Stimulated activated CD4-positive, alpha-beta T cell treated with anti-CD3 and anti-CD28 coated beads, Interleukin-2, amount 100 ng/mL, for 48 hours (primary cell): ENCODE results near the gene HLA-DOA.

Experiments
- DNase-seq, 2 donors: peaks; one replicate each; pipeline ENCODE4 v3.0.0-alpha.2; 2020

The HLA-DOA gene

DNA sequence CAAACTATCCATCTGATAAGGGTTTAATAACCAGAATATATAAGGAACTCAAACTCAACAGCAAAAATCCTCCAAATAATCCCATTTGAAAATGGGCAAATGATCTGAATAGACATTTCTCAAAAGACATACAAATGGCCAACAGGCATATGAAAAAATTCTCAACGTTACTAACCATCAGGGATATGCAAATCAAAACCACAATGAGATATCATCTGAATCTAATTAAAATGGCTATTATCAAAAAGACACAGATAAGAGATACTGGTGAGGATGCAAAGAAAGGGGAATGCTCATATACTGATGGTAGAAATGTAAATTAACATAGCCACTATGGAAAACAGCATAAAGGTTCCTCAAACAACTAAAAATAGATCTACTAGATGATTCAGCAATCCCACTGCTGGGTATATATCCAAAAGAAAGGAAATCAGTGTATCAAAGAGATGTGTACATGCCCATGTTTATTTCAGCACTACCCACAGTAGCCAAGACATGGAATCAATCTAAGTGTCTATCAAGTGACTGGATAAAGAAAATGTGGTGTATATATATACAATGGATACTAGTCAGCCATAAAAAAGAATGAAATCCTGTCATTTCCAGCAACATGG, 47.1 kb downstream of the HLA-DOA start:
- DNase-seq, result no peak

DNA sequence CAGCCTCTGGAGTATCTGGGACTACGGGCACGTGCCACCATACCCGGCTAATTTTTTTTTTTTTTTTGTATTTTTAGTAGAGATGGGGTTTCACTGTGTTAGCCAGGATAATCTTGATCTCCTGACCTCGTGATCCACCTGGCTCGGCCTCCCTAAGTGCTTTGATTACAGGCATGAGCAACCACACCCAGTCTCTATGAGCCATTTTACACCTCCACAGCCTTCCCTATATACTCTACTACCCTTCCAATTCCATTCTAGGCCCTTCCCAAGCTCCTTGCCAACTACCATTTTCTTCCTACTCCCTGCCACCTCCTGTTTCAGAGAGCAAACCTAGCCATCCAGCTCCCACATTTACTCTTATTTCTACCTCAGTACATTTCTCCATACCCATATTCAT, 48.8 kb downstream of the HLA-DOA start:
- no peak for DNase-seq

DNA sequence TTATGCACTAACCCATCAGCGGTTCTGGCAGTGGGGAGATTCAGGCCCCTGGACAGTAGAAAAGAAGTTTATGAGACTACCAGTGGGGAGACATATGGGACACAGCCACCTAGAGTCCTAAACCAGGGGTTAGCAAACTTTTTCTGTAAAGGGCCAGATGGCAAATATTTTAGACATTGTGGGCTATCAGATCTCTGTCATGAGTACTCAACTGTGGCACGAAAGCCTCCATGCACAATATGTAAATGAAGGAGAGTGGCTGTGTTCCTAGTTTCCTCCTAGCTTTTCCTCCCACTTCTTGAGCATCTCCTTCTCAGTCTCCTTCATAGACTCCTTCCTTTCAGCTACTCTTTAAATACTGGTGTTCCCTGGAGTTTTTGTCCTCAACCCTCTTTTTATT, 53.2 kb downstream of the HLA-DOA start:
- DNase-seq, result no peak

DNA sequence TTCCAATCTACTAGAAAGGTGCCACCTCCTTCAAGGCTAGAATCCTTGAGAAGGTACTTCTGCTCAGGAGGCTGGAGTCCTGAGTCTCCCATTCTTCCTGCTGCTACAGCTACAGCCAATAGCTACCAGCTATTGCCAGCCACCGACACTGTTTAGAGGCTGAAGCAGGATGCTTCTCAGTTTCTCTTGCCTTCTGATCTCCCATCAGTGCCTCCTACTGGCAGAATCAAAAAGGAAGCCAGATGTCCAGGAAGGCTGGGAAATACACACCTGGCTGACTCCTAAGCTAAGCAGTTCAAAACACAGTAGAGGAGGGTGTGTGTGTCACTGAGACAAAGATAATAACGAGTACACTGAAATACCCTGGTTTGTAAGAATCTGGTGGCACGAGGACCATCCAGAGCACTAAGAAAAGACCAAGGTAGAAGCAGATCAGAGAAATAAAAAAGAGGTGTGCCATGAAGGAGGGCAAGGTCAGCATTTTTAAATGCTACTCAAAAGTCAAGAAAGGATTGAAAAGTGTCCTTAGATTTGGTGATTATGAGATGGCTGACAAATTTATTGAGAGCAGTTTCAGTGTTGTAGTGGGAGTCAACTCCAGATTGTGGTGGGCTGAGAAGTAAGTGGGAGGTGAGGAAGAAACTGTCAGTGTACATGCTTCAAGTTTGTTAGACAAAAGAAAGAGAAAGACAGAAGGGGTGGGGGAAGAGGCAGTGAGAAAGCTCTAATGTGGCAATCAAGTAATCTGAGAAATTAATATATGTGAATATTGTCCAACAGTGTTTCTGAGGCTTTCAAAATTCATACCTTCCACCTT, 54.2 kb downstream of the HLA-DOA start:
- DNase-seq, result no peak

DNA sequence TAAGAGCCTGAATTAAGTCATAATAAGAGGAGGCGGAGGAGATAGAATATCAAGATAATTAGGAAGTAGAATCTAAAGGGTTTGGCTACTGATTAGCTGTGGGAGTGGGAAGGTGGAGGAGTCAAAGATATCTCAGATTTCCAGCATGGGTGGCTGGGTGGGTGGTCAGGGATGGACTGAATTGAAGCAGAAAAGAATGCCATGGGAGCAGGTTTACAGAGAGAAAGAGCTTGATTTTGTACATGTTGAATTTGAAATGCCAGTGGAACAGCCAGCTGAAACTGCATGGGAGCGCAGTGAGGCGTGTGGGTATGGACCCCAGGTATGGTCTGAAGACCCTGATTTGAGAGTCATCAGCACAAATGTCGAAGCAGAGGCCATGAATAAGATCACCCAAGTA, 55.1 kb downstream of the HLA-DOA start:
- DNase-seq, result no peak
